NT2/D1 (cell line): ENCODE measurements around the gene NTM.
A peak's percentile ranks its signal among the peaks of the same experiment; 100 is the strongest.

Source experiments
- DNase-seq: peaks from one replicate; pipeline ENCODE4 v3.0.0-alpha.2; 2011; ENCODE audit warnings: low read depth, low spot score
- H3K27me3 ChIP-seq: 2 replicates; pipeline ENCODE4 v1.6.0; 2011; ENCODE audit warnings: mild to moderate bottlenecking; ENCODE audit not compliant: insufficient read length, insufficient read depth
- H3K36me3 ChIP-seq: 2 replicates; pipeline ENCODE4 v1.6.1; 2011; ENCODE audit warnings: mild to moderate bottlenecking, low read length, mixed read lengths; ENCODE audit not compliant: insufficient read depth, insufficient read length
- H3K4me1 ChIP-seq: 2 replicates; pipeline ENCODE4 v1.5.1; 2011; ENCODE audit not compliant: insufficient read depth, insufficient read length
- H3K4me3 ChIP-seq: 2 replicates; pipeline ENCODE4 v1.5.1; 2011; ENCODE audit warnings: low read depth; ENCODE audit not compliant: insufficient read length
- H3K9ac ChIP-seq: 2 replicates; pipeline ENCODE4 v1.6.0; 2011; ENCODE audit warnings: low read depth; ENCODE audit not compliant: insufficient read length
- H3K9me3 ChIP-seq: 2 replicates; pipeline ENCODE4 v1.5.1; 2011; ENCODE audit warnings: mild to moderate bottlenecking, low read length; ENCODE audit not compliant: insufficient read depth
- SUZ12 ChIP-seq: IDR thresholded peaks from 2 replicates; pipeline ENCODE4 v1.6.1; 2011; ENCODE audit not compliant: insufficient read length, insufficient read depth; ENCODE audit errors: extremely low read depth
- YY1 ChIP-seq: IDR thresholded peaks from 2 replicates; pipeline ENCODE4 v1.6.1; 2011; ENCODE audit not compliant: insufficient read length, insufficient read depth
- ZNF274 ChIP-seq: IDR thresholded peaks from 2 replicates; pipeline ENCODE4 v1.6.1; 2011; ENCODE audit warnings: mild to moderate bottlenecking, low read depth, low read length

NTM gene

DNA sequence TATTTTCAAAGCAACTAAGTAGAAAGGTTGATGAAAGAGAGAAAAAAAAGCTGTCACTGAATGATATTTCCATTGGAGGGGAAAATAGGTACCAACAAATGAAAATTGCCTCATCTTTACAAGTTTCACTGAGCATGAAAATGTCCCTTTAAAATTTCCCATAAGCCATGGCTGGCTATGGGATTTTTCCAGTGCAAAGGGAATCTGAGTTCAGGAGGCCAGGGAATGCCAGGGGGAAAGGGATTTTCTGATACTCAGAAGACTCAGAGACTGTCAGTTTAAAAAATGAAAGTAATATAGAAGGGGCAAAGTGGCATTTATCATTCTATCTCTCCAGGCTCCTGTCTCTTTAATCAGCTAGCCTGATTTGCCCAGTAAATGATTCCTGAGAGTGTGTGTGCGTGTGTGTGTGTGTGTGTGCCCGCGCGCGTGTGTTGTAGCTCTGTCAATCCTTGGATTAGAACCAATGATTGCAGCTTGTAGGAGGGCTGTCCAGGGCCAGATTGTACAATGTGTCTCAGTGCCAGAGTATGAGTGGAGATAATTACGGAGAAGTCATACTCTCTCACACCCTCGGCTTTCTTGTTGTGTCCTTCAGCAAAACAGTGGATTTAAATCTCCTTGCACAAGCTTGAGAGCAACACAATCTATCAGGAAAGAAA lies at the start of gene NTM:
Gene NTM (plus strand): TSS at position 526 of the 662 bp plus-strand sequence.
- H3K4me1 ChIP-seq, result peaks cover 11% of the 10 kb centered on the region
- H3K9me3 ChIP-seq, result no peaks in the 10 kb centered on the region
- H3K9ac ChIP-seq, result no peak within 1 kb of the TSS
- peak within 1 kb of the TSS; percentile 24 for H3K4me3 ChIP-seq
- H3K36me3 ChIP-seq, result no peaks in the 10 kb centered on the region
- TF ChIP-seq ZNF274 (no peak), SUZ12 (no peak), YY1 (no peak)
- H3K27me3 ChIP-seq, result peaks cover 4% of the 10 kb centered on the region
- no peak for DNase-seq

DNA sequence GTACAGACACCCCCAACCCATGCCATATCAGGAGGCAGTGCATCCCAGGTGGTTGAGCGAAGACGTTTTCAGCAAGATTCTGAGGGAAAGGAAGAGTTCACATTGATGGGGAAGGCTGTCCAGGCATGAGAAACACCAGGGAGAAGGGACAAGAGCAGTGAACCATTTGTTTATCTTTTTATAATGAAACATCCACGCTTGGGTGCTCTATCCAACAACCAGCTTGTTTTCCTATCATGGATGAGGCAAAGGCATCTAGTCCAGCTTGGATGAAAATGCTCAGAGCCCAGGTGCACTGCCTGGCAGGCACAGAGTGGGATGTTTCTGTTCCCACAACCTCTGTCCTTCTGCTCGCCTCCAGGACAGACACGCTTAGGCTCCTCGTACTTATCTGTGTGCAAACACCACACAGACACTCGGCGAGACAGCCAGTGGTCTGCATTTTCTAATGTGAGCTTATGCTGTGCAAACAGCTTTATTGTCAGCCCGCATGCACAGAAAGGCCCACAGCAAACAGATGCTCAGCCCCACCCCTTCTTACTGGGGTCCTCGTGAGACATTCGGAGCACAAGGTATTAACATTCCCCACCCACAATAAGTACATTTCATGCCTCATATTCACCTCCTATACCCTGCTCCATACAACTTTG lies 45.4 kb upstream of the NTM start:
- H3K27me3 ChIP-seq, result no peaks in the 10 kb centered on the region
- DNase-seq, result no peak

DNA sequence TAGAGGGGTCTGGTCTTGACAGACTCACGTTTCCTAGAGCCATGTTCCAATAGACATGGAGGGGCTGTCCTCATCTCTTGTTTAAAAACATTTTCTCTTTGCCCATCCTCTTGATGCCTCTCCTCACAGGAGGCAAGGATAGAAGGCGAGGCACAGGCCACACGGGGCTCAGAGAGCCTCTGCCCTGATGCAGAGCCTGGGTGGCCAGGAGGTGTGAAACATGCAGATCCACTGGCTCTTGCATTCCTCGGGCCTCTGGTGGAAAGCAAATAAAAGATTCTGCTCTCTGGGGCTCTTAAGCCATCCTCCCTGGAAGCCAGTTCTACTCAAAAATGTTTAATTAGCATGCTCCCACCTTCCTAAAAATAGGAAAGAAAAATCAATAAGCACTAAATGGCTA lies 43.6 kb upstream of the NTM start:
- no peaks in the 10 kb centered on the region for H3K36me3 ChIP-seq
- H3K9ac ChIP-seq, result no peak overlapping the region
- DNase-seq, result no peak
- no peaks in the 10 kb centered on the region for H3K9me3 ChIP-seq
- TF ChIP-seq SUZ12, result no peak
- no peak for TF ChIP-seq ZNF274
- no peak for TF ChIP-seq YY1
- H3K27me3 ChIP-seq, result no peaks in the 10 kb centered on the region
- H3K4me1 ChIP-seq, result no peaks in the 10 kb centered on the region
- H3K4me3 ChIP-seq, result no peak overlapping the region

More for the DNA sequence above, 45.4 kb upstream of the NTM start:
- no peaks in the 10 kb centered on the region for H3K9me3 ChIP-seq
- TF ChIP-seq ZNF274 (no peak), SUZ12 (no peak), YY1 (no peak)
- no peak overlapping the region for H3K4me3 ChIP-seq
- H3K36me3 ChIP-seq, result no peaks in the 10 kb centered on the region
- no peak overlapping the region for H3K9ac ChIP-seq
- H3K4me1 ChIP-seq, result no peaks in the 10 kb centered on the region

DNA sequence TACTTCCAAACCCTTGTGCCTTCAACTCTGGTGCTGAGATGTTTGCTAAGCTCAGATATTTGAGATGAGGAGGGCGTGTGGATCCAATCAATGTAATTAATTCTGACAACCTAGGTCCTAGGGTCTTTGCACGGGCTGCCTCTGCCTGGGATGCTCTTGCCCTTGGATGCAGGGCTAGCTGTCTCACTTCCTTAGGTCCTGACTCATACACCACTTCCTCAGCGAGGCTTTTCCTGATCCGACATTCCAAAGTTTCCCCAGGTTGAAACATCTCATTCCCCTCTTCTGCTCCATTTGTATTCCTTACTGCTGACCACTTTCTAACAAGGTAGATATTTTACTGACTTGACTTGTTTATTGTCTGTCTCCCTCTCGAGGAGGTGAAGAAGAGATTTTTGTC lies 43.0 kb upstream of the NTM start:
- no peaks in the 10 kb centered on the region for H3K36me3 ChIP-seq
- TF ChIP-seq SUZ12 (no peak), ZNF274 (no peak), YY1 (no peak)
- no peaks in the 10 kb centered on the region for H3K9me3 ChIP-seq
- H3K4me1 ChIP-seq, result no peaks in the 10 kb centered on the region
- H3K9ac ChIP-seq, result no peak overlapping the region
- no peak for DNase-seq
- H3K27me3 ChIP-seq, result no peaks in the 10 kb centered on the region
- H3K4me3 ChIP-seq, result no peak overlapping the region

DNA sequence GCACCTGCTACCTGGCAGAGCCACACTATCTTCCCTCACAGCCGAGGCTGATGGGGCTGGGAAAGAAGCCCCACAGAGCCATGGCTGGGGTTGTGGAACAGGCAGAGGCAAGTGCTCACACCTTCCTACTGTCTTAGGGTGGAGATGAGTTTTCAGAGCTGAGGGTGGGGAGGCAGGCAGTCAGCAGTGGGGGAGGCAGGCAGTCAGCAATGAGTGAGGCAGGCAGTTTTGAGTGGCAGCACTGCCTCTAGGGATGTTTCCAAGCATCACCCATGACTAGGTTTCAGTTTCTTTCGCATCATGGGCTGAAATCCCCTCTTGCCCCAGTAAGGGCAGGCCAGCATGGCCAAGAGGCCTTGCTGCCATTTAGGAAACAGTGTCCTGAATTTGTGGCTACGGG lies 41.6 kb upstream of the NTM start:
- Histone ChIP-seq H3K4me1 (no peaks in the 10 kb centered on the region), H3K36me3 (no peaks in the 10 kb centered on the region), H3K4me3 (no peak overlapping the region), H3K27me3 (no peaks in the 10 kb centered on the region), H3K9ac (no peak overlapping the region), H3K9me3 (no peaks in the 10 kb centered on the region)
- TF ChIP-seq ZNF274, result no peak
- no peak for TF ChIP-seq SUZ12
- TF ChIP-seq YY1, result no peak
- no peak for DNase-seq

DNA sequence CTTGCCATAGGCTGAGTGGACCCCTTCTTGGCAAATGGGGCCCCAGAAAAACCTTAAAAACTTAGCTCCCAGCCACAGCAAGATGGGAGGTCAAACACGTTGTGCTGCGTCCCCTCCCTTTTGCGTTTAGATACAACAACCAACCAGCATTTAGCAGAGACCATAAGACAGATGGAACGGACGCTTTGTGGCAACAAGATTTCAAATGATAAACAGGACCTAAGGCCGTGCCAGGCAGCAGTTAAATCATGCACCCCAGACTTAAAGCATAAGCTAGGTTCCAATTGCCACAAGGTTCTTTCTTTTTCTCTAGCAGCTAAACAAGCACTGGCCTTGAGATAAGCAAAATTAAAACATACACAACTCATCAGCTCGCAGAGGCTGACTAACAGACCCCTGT lies 39.4 kb upstream of the NTM start:
- no peak for DNase-seq
- Histone ChIP-seq H3K4me1 (no peaks in the 10 kb centered on the region), H3K36me3 (no peaks in the 10 kb centered on the region), H3K9me3 (no peaks in the 10 kb centered on the region), H3K27me3 (no peaks in the 10 kb centered on the region), H3K9ac (no peak overlapping the region), H3K4me3 (no peak overlapping the region)
- TF ChIP-seq YY1, result no peak
- no peak for TF ChIP-seq ZNF274
- no peak for TF ChIP-seq SUZ12

DNA sequence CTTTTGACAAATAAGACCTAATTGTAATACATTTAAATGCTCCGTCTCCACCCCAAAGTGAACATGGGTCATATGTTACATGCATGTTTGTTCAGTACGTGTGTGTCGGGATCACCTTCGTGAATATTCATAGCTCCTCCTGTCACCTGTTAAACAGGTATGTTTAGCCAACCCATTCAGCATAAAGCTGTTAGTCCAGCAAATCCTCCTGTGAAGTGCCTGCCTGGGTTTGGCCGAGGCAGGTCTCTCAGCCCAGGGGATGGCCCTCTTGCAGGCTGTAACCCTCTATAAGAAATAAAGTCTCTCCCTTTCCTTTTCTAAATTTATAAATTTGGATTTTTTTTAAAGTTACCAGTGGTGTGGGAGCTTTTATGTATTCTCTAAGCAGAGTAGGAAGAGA lies 38.9 kb upstream of the NTM start:
- Histone ChIP-seq H3K9ac (no peak overlapping the region), H3K27me3 (no peaks in the 10 kb centered on the region), H3K36me3 (no peaks in the 10 kb centered on the region), H3K4me3 (no peak overlapping the region), H3K9me3 (no peaks in the 10 kb centered on the region), H3K4me1 (no peaks in the 10 kb centered on the region)
- TF ChIP-seq YY1 (no peak), ZNF274 (no peak), SUZ12 (no peak)
- DNase-seq, result no peak
